ENCODE results near the gene ABI3.

Gene ABI3

DNA sequence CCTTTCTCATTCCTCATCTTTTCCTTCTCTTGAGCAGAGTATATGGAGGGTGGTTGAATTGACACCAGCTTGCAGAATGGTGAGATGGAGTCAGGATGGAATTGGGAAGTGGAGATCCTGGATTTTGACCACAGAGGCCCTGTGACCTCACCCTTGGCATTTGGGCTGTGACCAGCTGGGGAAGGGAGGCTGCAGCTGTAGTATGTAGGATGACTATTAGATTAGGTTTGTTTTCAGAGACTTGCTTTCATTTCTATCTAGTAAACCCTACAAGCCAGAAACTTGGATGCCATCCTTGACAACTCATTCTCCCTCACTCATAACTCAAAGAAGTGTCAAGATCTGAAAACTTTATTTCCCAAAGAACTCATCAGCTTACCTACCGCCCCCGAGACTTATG is 6.0 kb upstream of the ABI3 start:
- Histone ChIP-seq H3K9me3 (replicated peaks; ENCODE audit: insufficient read depth, low read length) (no peaks in the 10 kb centered on the region), H3K79me2 (ENCODE audit: low read length) (no peaks in the 10 kb centered on the region), H2AFZ (ENCODE audit: low read length) (no peak overlapping the region), H3K9ac (ENCODE audit: low read length) (no peak overlapping the region), H3F3A (ENCODE audit: insufficient read depth, low read length) (no peaks in the 10 kb centered on the region), H4K20me1 (ENCODE audit: insufficient read depth, low read length) (no peaks in the 10 kb centered on the region), H3K4me2 (ENCODE audit: low read depth, low read length) (no peak overlapping the region), H3K27me3 (replicated peaks; ENCODE audit: insufficient read depth, low read length) (peaks cover 44% of the 10 kb centered on the region), H3K36me3 (replicated peaks; ENCODE audit: insufficient read depth, low read length) (no peaks in the 10 kb centered on the region), H3K9me2 (replicated peaks; ENCODE audit: insufficient read depth, low read length) (no peaks in the 10 kb centered on the region), H3K4me1 (ENCODE audit: low read length) (no peaks in the 10 kb centered on the region), H3K27ac (ENCODE audit: low read length) (no peak overlapping the region), H3K4me3 (ENCODE audit: low read length) (no peak overlapping the region)
- DNase-seq: no peak
- TF ChIP-seq EZH2 (optimal IDR thresholded peaks at IDR 0.05; ENCODE audit: low read depth, low read length): no peak
- no peak for TF ChIP-seq EZH2phosphoT487 (IDR thresholded peaks at IDR 0.05; ENCODE audit: low read length)
- TF ChIP-seq, protein P1, sequence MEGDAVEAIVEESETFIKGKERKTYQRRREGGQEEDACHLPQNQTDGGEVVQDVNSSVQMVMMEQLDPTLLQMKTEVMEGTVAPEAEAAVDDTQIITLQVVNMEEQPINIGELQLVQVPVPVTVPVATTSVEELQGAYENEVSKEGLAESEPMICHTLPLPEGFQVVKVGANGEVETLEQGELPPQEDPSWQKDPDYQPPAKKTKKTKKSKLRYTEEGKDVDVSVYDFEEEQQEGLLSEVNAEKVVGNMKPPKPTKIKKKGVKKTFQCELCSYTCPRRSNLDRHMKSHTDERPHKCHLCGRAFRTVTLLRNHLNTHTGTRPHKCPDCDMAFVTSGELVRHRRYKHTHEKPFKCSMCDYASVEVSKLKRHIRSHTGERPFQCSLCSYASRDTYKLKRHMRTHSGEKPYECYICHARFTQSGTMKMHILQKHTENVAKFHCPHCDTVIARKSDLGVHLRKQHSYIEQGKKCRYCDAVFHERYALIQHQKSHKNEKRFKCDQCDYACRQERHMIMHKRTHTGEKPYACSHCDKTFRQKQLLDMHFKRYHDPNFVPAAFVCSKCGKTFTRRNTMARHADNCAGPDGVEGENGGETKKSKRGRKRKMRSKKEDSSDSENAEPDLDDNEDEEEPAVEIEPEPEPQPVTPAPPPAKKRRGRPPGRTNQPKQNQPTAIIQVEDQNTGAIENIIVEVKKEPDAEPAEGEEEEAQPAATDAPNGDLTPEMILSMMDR (IDR thresholded peaks at IDR 0.05; ENCODE audit: low read length): no peak

DNA sequence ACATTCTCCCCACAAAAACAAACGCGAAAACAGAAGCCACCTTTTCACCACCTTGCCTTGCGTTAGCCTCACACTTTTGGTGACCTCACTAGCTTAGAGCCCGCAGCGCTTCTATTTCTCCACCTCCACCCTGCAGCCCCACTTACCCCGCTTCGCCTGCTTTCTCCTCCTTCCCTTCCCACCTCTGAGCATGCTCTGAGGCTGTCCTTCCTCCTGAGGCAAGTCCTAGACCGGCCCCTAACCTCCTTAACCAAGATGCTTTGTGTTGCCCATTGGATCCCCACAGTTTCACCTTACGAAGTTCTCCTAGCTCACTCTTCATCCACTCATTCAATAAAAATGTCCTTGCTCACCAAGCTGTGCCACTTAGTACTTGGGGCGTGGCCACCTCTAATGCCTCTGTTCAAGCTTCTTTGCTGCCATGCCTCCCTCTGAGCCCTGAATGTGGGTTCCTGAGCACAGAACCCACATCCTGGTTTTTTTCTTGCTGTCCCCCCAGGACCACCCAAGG is 1.4 kb upstream of the ABI3 start:
- Histone ChIP-seq H3K9me3 (replicated peaks; ENCODE audit: insufficient read depth, low read length) (no peaks in the 10 kb centered on the region), H4K20me1 (ENCODE audit: insufficient read depth, low read length) (no peaks in the 10 kb centered on the region), H3F3A (ENCODE audit: insufficient read depth, low read length) (no peaks in the 10 kb centered on the region), H3K27me3 (replicated peaks; ENCODE audit: insufficient read depth, low read length) (peaks cover 63% of the 10 kb centered on the region), H3K27ac (ENCODE audit: low read length) (no peak overlapping the region), H3K9ac (ENCODE audit: low read length) (no peak overlapping the region), H3K4me3 (ENCODE audit: low read length) (no peak overlapping the region), H2AFZ (ENCODE audit: low read length) (no peak overlapping the region), H3K9me2 (replicated peaks; ENCODE audit: insufficient read depth, low read length) (no peaks in the 10 kb centered on the region), H3K4me2 (ENCODE audit: low read depth, low read length) (no peak overlapping the region), H3K36me3 (replicated peaks; ENCODE audit: insufficient read depth, low read length) (no peaks in the 10 kb centered on the region), H3K79me2 (ENCODE audit: low read length) (no peaks in the 10 kb centered on the region), H3K4me1 (ENCODE audit: low read length) (no peaks in the 10 kb centered on the region)
- DNase-seq: no peak
- TF ChIP-seq EZH2phosphoT487 (IDR thresholded peaks at IDR 0.05; ENCODE audit: low read length) (no peak), EZH2 (optimal IDR thresholded peaks at IDR 0.05; ENCODE audit: low read depth, low read length) (no peak)
- TF ChIP-seq, protein P1 (IDR thresholded peaks at IDR 0.05; ENCODE audit: low read length): no peak

DNA sequence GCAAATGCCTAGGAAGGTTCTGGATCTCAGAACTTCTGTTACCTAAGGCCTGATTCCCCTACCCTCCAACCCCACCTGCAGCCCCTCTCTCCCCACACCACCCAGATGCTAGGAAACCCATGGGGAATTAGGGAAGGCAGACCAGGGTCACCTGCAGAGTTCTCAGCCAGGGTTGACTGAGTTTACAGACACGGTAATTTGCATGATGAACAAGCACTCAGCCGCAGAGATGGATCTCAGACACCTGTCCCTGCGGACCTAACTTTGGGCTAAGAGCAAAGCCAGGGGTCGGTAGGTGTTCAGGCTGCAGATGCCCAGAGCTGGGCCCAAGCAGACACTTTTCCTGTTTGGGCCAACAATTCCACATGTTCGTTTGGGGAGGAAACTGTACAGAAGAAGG is 2.9 kb downstream of the ABI3 start:
- no peak overlapping the region for H3K9ac ChIP-seq (ENCODE audit: low read length)
- no peak overlapping the region for H3K4me3 ChIP-seq (ENCODE audit: low read length)
- H3F3A ChIP-seq (ENCODE audit: insufficient read depth, low read length): no peaks in the 10 kb centered on the region
- H4K20me1 ChIP-seq (ENCODE audit: insufficient read depth, low read length): no peaks in the 10 kb centered on the region
- no peaks in the 10 kb centered on the region for H3K9me2 ChIP-seq (replicated peaks; ENCODE audit: insufficient read depth, low read length)
- DNase-seq: no peak
- H3K36me3 ChIP-seq (replicated peaks; ENCODE audit: insufficient read depth, low read length): no peaks in the 10 kb centered on the region
- peaks cover 58% of the 10 kb centered on the region for H3K27me3 ChIP-seq (replicated peaks; ENCODE audit: insufficient read depth, low read length)
- H3K4me2 ChIP-seq (ENCODE audit: low read depth, low read length): no peak overlapping the region
- H2AFZ ChIP-seq (ENCODE audit: low read length): no peak overlapping the region
- no peaks in the 10 kb centered on the region for H3K9me3 ChIP-seq (replicated peaks; ENCODE audit: insufficient read depth, low read length)
- no peaks in the 10 kb centered on the region for H3K4me1 ChIP-seq (ENCODE audit: low read length)
- TF ChIP-seq, protein P1 (IDR thresholded peaks at IDR 0.05; ENCODE audit: low read length): no peak
- TF ChIP-seq EZH2 (optimal IDR thresholded peaks at IDR 0.05; ENCODE audit: low read depth, low read length): no peak
- no peak for TF ChIP-seq EZH2phosphoT487 (IDR thresholded peaks at IDR 0.05; ENCODE audit: low read length)
- H3K27ac ChIP-seq (ENCODE audit: low read length): no peak overlapping the region
- no peaks in the 10 kb centered on the region for H3K79me2 ChIP-seq (ENCODE audit: low read length)
